MM.1S (cell line): ENCODE results near the gene DISC1.

Experiments used
- DNase-seq: peaks from one replicate; pipeline ENCODE4 v3.0.0-alpha.2; 2015
- H2AFZ ChIP-seq: fragments of 300-600 bp; sonication (generic); 2 replicates; pipeline ENCODE4 v1.6.0; 2016; ENCODE audit warnings: antibody characterized with exemption, low read length
- H3F3A ChIP-seq: fragments of 300-600 bp; sonication (generic); 2 replicates; pipeline ENCODE4 v1.6.1; 2016; ENCODE audit warnings: mild to moderate bottlenecking, antibody characterized with exemption, low read length, moderate library complexity, mixed read lengths; ENCODE audit not compliant: insufficient read depth
- H3K27ac ChIP-seq: fragments of 300-600 bp; sonication (generic); 2 replicates; pipeline ENCODE4 v1.5.1; 2016; ENCODE audit warnings: mild to moderate bottlenecking, low read length
- H3K27me3 ChIP-seq: fragments of 300-600 bp; sonication (generic); replicated peaks from 2 replicates; pipeline ENCODE4 v1.6.0; 2016; ENCODE audit warnings: low read length; ENCODE audit not compliant: insufficient read depth
- H3K36me3 ChIP-seq: fragments of 300-600 bp; sonication (generic); replicated peaks from 2 replicates; pipeline ENCODE4 v1.6.1; 2016; ENCODE audit warnings: mild to moderate bottlenecking, low read length, mixed read lengths; ENCODE audit not compliant: insufficient read depth
- H3K4me1 ChIP-seq: fragments of 300-600 bp; sonication (generic); 2 replicates; pipeline ENCODE4 v1.6.1; 2016; ENCODE audit warnings: low read length, mixed read lengths
- H3K4me2 ChIP-seq: fragments of 300-600 bp; sonication (generic); 2 replicates; pipeline ENCODE4 v1.6.0; 2016; ENCODE audit warnings: low read depth, low read length
- H3K4me3 ChIP-seq: fragments of 300-600 bp; sonication (generic); 2 replicates; pipeline ENCODE4 v1.5.1; 2016; ENCODE audit warnings: low read length, mixed read lengths
- H3K79me2 ChIP-seq: fragments of 300-600 bp; sonication (generic); 2 replicates; pipeline ENCODE4 v1.6.1; 2016; ENCODE audit warnings: mixed run types, low read length, mixed read lengths
- H3K9ac ChIP-seq: fragments of 300-600 bp; sonication (generic); 2 replicates; pipeline ENCODE4 v1.6.1; 2016; ENCODE audit warnings: low read length, mixed read lengths
- H3K9me2 ChIP-seq: fragments of 300-600 bp; sonication (generic); replicated peaks from 2 replicates; pipeline ENCODE4 v1.6.1; 2016; ENCODE audit warnings: mild to moderate bottlenecking, low read length, mixed read lengths; ENCODE audit not compliant: insufficient read depth
- H3K9me3 ChIP-seq: fragments of 300-600 bp; sonication (generic); replicated peaks from 2 replicates; pipeline ENCODE4 v1.6.1; 2016; ENCODE audit warnings: mild to moderate bottlenecking, low read length, mixed read lengths; ENCODE audit not compliant: insufficient read depth
- H4K20me1 ChIP-seq: fragments of 300-600 bp; sonication (generic); 2 replicates; pipeline ENCODE4 v1.6.1; 2016; ENCODE audit warnings: mild to moderate bottlenecking, low read length, moderate library complexity, mixed read lengths; ENCODE audit not compliant: insufficient read depth
- CTCF ChIP-seq: fragments of 300-600 bp; sonication (generic); IDR thresholded peaks from 2 replicates; pipeline ENCODE4 v1.5.1; 2016; ENCODE audit warnings: antibody characterized with exemption, low read length, mixed read lengths
- EZH2 ChIP-seq: fragments of 300-600 bp; sonication (generic); optimal IDR thresholded peaks from 2 replicates; pipeline ENCODE3; 2017; ENCODE audit warnings: low read depth, mild to moderate bottlenecking, antibody characterized with exemption, low read length, mixed read lengths
- EZH2phosphoT487 ChIP-seq: fragments of 300-600 bp; sonication (generic); IDR thresholded peaks from 2 replicates; pipeline ENCODE4 v1.6.1; 2018; ENCODE audit warnings: antibody characterized with exemption, low read length

Gene DISC1

DNA sequence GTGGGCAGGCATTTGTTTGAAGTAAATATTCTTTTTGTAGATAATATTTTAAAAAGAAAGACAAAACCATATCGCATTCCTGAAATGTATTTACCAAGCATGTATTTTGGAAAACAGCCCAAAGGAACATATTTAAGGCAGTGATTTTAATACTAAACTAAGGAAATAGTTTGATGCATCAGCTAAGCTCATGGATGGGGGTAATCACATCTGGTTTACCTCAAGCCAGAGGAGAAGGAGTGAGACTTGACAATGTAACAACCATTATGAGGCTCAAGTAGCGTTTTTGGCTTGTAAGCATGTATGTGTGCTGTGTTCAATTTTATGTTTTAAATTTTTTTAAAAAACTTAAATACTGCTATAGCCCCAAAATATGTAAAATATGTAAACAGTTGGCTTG, 390.5 kb downstream of the DISC1 start:
- no peak overlapping the region for H3K4me2 ChIP-seq
- no peaks in the 10 kb centered on the region for H3K36me3 ChIP-seq
- H3K27ac ChIP-seq = no peak overlapping the region
- H2AFZ ChIP-seq = no peak overlapping the region
- no peaks in the 10 kb centered on the region for H3K79me2 ChIP-seq
- no peaks in the 10 kb centered on the region for H4K20me1 ChIP-seq
- no peaks in the 10 kb centered on the region for H3K9me3 ChIP-seq
- H3F3A ChIP-seq = no peaks in the 10 kb centered on the region
- H3K4me3 ChIP-seq = no peak overlapping the region
- H3K9me2 ChIP-seq = no peaks in the 10 kb centered on the region
- DNase-seq = no peak
- H3K27me3 ChIP-seq = no peaks in the 10 kb centered on the region
- TF ChIP-seq CTCF = no peak
- TF ChIP-seq EZH2phosphoT487 = no peak
- no peak for TF ChIP-seq EZH2
- H3K9ac ChIP-seq = no peak overlapping the region
- H3K4me1 ChIP-seq = no peaks in the 10 kb centered on the region

- DNase-seq = no peak
- H3K27me3 ChIP-seq = no peaks in the 10 kb centered on the region
- no peaks in the 10 kb centered on the region for H3F3A ChIP-seq
- H3K4me1 ChIP-seq = no peaks in the 10 kb centered on the region
- no peaks in the 10 kb centered on the region for H3K79me2 ChIP-seq
- no peak overlapping the region for H3K9ac ChIP-seq
- H2AFZ ChIP-seq = no peak overlapping the region
- H3K27ac ChIP-seq = no peak overlapping the region
- H3K36me3 ChIP-seq = no peaks in the 10 kb centered on the region
- H3K9me2 ChIP-seq = no peaks in the 10 kb centered on the region
- H3K4me3 ChIP-seq = no peak overlapping the region
- H3K9me3 ChIP-seq = no peaks in the 10 kb centered on the region
- H4K20me1 ChIP-seq = no peaks in the 10 kb centered on the region
- TF ChIP-seq EZH2 (no peak), EZH2phosphoT487 (no peak), CTCF (no peak)
- no peak overlapping the region for H3K4me2 ChIP-seq
Observed at GRCh38 chr1:232017759-232018158, 391.2 kb downstream of the DISC1 start.

GRCh38 chr1:232018231-232019025, 391.8 kb downstream of the DISC1 start:
- H3K9me2 ChIP-seq = no peaks in the 10 kb centered on the region
- no peaks in the 10 kb centered on the region for H3K27me3 ChIP-seq
- no peaks in the 10 kb centered on the region for H3K79me2 ChIP-seq
- no peak overlapping the region for H2AFZ ChIP-seq
- H3K36me3 ChIP-seq = no peaks in the 10 kb centered on the region
- TF ChIP-seq EZH2phosphoT487 (no peak), CTCF (no peak), EZH2 (no peak)
- H3K27ac ChIP-seq = no peak overlapping the region
- H3K9ac ChIP-seq = no peak overlapping the region
- H3K9me3 ChIP-seq = no peaks in the 10 kb centered on the region
- no peak overlapping the region for H3K4me2 ChIP-seq
- H3K4me1 ChIP-seq = no peaks in the 10 kb centered on the region
- no peak for DNase-seq
- no peaks in the 10 kb centered on the region for H3F3A ChIP-seq
- no peaks in the 10 kb centered on the region for H4K20me1 ChIP-seq
- H3K4me3 ChIP-seq = no peak overlapping the region
